CD4-positive, alpha-beta memory T cell (primary cell): ENCODE measurements around the gene ELAVL2. TPM values are rescaled to one million over a fixed set of nuclear protein-coding genes. Genes with fewer than 3 reads are reported as not detected.

Source experiments
- CTCF ChIA-PET: fragments of 350-600 bp; sonication (Branson Sonifier 250); formaldehyde crosslinking; loops from one replicate; lab custom pipeline; 2021; ENCODE audit warnings: inconsistent platforms; ENCODE audit not compliant: partially characterized antibody; lab: Charles Lee
- POLR2A ChIA-PET: fragments of 350-600 bp; sonication (Branson Sonifier 250); formaldehyde crosslinking; loops from one replicate; lab custom pipeline; 2021; ENCODE audit not compliant: partially characterized antibody; lab: Charles Lee
- DNase-seq, 5 donors: peaks; one replicate each; pipeline versions ENCODE4 v3.0.0 to v3.0.0-alpha.2; 2020 to 2022; ENCODE audit warnings: mixed read lengths in 1 of 5
- H3K27ac ChIP-seq: one replicate; pipeline ENCODE4 v1.7.0; 2013; ENCODE audit warnings: low read depth, low read length
- H3K27me3 ChIP-seq: 2 replicates; pipeline ENCODE4 v1.7.0; 2013; ENCODE audit warnings: mild to moderate bottlenecking, low read length, moderate library complexity; ENCODE audit not compliant: insufficient read depth
- H3K36me3 ChIP-seq: 2 replicates; pipeline ENCODE4 v1.7.0; 2013; ENCODE audit warnings: mild to moderate bottlenecking, low read length, moderate library complexity; ENCODE audit not compliant: insufficient read depth
- H3K4me1 ChIP-seq: 2 replicates; pipeline ENCODE4 v1.7.0; 2013; ENCODE audit warnings: mild to moderate bottlenecking, low read length, moderate library complexity; ENCODE audit not compliant: insufficient read depth
- H3K4me3 ChIP-seq, 2 donors: one replicate each; pipeline ENCODE4 v1.7.0; 2013; ENCODE audit warnings: low read length in 2 of 2, mild to moderate bottlenecking in 1 of 2
- H3K9me3 ChIP-seq, 2 donors: one replicate each; pipeline ENCODE4 v1.7.0; 2013; ENCODE audit warnings: low read length in 2 of 2, control low read depth in 1 of 2; ENCODE audit not compliant: control insufficient read depth in 1 of 2
- H3K27ac Mint-ChIP-seq, 7 donors: one replicate each; pipeline ENCODE4 v1.8.0; 2020 to 2021; ENCODE audit warnings: mixed read lengths in 7 of 7, mild to moderate bottlenecking in 6 of 7, inconsistent platforms in 3 of 7, moderate library complexity in 3 of 7
- H3K27me3 Mint-ChIP-seq, 2 donors: one replicate each; pipeline ENCODE4 v1.8.0; 2020 to 2021; ENCODE audit warnings: mixed read lengths in 2 of 2
- H3K36me3 Mint-ChIP-seq, 2 donors: one replicate each; pipeline ENCODE4 v1.8.0; 2020 to 2021; ENCODE audit warnings: mixed read lengths in 2 of 2, inconsistent platforms in 1 of 2, mild to moderate bottlenecking in 1 of 2
- H3K4me1 Mint-ChIP-seq, 4 donors: one replicate each; pipeline ENCODE4 v1.8.0; 2020 to 2021; ENCODE audit warnings: mixed read lengths in 4 of 4, mild to moderate bottlenecking in 1 of 4
- H3K4me3 Mint-ChIP-seq, 8 donors: one replicate each; pipeline ENCODE4 v1.8.0; 2020 to 2021; ENCODE audit warnings: mixed read lengths in 8 of 8, mild to moderate bottlenecking in 7 of 8, moderate library complexity in 6 of 8, inconsistent platforms in 3 of 8
- H3K9me3 Mint-ChIP-seq, 8 donors: one replicate each; pipeline ENCODE4 v1.8.0; 2020 to 2021; ENCODE audit warnings: mixed read lengths in 8 of 8, mild to moderate bottlenecking in 5 of 8, inconsistent platforms in 3 of 8, moderate library complexity in 1 of 8
- intact Hi-C: fragments of 100-400 bp; cut with micrococcal nuclease; formaldehyde crosslinking; loops from one replicate; pipeline ENCODE4 v1.15.1; 2023
- polyA plus RNA-seq, 2 donors: library from polyadenylated mRNA; unstranded; fragments of 300-500 nt; fragmentation: Illumina TruSeq; gene quantifications; one replicate each; pipeline ENCODE4 v1.2.3, GENCODE V29; 2021
- total RNA-seq, 2 experiments: library from RNA; stranded (reverse); gene quantifications; one replicate each; pipeline ENCODE4 v1.2.3, GENCODE V29; 2021

The ELAVL2 gene
- total and polyA plus RNA-seq, 4 experiments from 2014 or later: not detected

GRCh38 chr9:23775549-23775948 lies 50.5 kb downstream of the ELAVL2 start:
- no peak for DNase-seq
- no peaks in the 10 kb centered on the region for H3K36me3 Mint-ChIP-seq
- no peaks in the 10 kb centered on the region for H3K4me1 Mint-ChIP-seq
- POLR2A ChIA-PET: no interaction called here
- peak overlapping the region in 1 of 7 donors; percentile 48 for H3K27ac Mint-ChIP-seq
- peaks cover 0 to 21% (median 4%) of the 10 kb centered on the region in 8 donors for H3K9me3 Mint-ChIP-seq
- Histone ChIP-seq H3K4me3 (no peak overlapping the region), H3K36me3 (no peaks in the 10 kb centered on the region), H3K9me3 (no peaks in the 10 kb centered on the region), H3K27me3 (no peaks in the 10 kb centered on the region), H3K4me1 (no peaks in the 10 kb centered on the region), H3K27ac (no peak overlapping the region)
- CTCF ChIA-PET: no interaction called here
- H3K4me3 Mint-ChIP-seq: no peak overlapping the region
- no peaks in the 10 kb centered on the region for H3K27me3 Mint-ChIP-seq
- intact Hi-C loops: no loop called here

DNA sequence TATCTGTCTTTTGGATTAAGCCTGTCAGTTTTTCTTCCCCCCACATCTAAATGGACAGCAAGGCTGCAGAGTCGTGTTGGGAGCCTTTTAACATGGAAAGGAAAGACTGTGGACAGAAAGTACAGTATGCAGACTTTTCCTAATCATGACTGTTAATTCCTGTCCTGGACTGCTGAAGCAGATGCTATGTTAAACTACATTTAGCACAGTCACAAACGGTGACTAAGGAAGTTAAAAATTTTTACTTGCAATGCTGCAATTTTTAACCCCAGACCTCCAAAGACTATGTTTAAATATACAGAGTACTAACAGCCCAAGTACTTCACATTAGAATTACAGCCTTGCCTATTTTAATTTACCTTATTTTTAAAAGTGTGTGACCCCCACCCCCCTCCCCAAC lies 51.8 kb downstream of the ELAVL2 start:
- Mint-ChIP-seq H3K4me3 (no peak overlapping the region), H3K27me3 (no peaks in the 10 kb centered on the region), H3K4me1 (no peaks in the 10 kb centered on the region), H3K9me3 (peaks cover 0 to 19% (median 5%) of the 10 kb centered on the region in 8 donors), H3K27ac (no peak overlapping the region), H3K36me3 (no peaks in the 10 kb centered on the region)
- ChIA-PET CTCF (no interaction called here), POLR2A (no interaction called here)
- DNase-seq: no peak
- Histone ChIP-seq H3K27ac (no peak overlapping the region), H3K4me3 (no peak overlapping the region), H3K9me3 (no peaks in the 10 kb centered on the region), H3K36me3 (no peaks in the 10 kb centered on the region), H3K27me3 (no peaks in the 10 kb centered on the region), H3K4me1 (no peaks in the 10 kb centered on the region)
- intact Hi-C loops: no loop called here

GRCh38 chr9:23772385-23772783 lies 53.7 kb downstream of the ELAVL2 start:
- Histone ChIP-seq H3K36me3 (no peaks in the 10 kb centered on the region), H3K27me3 (no peaks in the 10 kb centered on the region), H3K4me1 (no peaks in the 10 kb centered on the region), H3K4me3 (no peak overlapping the region), H3K27ac (no peak overlapping the region), H3K9me3 (no peaks in the 10 kb centered on the region)
- Mint-ChIP-seq H3K9me3 (peaks cover 3 to 14% (median 6%) of the 10 kb centered on the region in 8 donors), H3K4me3 (no peak overlapping the region), H3K4me1 (no peaks in the 10 kb centered on the region), H3K36me3 (no peaks in the 10 kb centered on the region), H3K27ac (no peak overlapping the region), H3K27me3 (no peaks in the 10 kb centered on the region)
- ChIA-PET CTCF (no interaction called here), POLR2A (no interaction called here)
- DNase-seq: no peak
- intact Hi-C loops: no loop called here

DNA sequence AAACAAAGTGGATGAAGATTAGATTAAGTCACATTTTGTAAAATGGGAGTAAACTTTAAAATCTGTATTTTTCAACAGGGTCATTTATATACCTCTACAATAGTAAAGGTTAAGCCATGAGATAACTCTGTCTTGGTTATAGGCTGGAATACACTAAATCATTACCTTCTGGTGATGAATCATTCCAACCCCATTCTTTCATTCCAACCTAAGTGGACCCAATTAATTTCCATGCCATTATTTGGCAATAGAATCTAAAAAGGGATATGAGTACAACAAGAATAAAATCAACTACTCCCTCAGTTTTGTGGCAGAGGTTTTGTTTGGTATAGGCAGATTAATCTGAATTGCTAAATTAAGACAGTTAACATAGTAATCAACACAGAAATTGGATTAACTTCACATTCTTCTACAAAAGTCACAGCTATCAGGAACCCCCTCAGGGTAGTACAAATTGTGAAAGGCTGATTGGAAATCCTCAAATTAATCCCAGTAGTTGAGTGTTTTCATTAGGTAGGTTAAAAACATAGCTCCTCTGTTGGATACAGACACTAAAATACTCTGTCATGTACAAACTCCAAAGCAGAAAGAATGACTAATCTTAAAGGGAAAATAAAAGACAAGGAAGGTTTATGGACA lies 54.2 kb downstream of the ELAVL2 start:
- no peak overlapping the region for H3K27ac Mint-ChIP-seq
- no peaks in the 10 kb centered on the region for H3K9me3 ChIP-seq
- no peaks in the 10 kb centered on the region for H3K36me3 ChIP-seq
- ChIA-PET CTCF (no interaction called here), POLR2A (no interaction called here)
- intact Hi-C loops: no loop called here
- H3K4me3 ChIP-seq: no peak overlapping the region
- no peaks in the 10 kb centered on the region for H3K4me1 ChIP-seq
- no peak for DNase-seq
- H3K27me3 ChIP-seq: no peaks in the 10 kb centered on the region
- H3K9me3 Mint-ChIP-seq: peaks cover 3 to 14% (median 6%) of the 10 kb centered on the region in 8 donors
- no peak overlapping the region for H3K27ac ChIP-seq
- no peaks in the 10 kb centered on the region for H3K36me3 Mint-ChIP-seq
- H3K4me1 Mint-ChIP-seq: no peaks in the 10 kb centered on the region
- no peaks in the 10 kb centered on the region for H3K27me3 Mint-ChIP-seq
- no peak overlapping the region for H3K4me3 Mint-ChIP-seq

DNA sequence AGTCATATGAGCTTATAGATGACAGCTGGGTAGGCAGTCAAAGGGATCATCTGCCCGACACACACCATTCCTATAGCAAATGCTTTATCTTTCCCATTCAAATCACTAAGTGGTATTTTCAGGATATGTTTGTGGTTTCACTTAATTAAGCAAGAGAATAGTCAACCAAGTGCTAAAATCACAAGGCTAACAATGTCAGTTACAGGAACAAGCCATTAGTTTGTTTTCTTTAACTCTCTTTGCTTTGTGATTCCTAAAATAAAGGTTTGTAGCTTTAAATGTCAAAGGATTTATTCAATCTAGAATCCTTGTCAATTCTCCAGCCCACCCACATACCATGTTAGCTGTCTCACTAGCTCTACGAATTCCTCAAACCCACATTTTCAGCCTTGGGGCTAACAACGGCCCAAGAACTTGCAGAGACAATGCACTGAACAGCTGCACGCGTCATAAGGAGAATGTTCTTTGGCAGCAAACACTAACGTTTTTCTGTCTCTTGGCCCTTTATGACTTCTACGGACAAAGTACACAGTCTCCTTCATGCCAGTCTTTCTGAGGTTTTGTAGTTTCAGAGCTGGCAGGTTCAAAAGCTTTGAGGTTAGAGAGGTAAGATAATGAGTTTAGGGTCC lies 56.6 kb downstream of the ELAVL2 start:
- ChIA-PET POLR2A (no interaction called here), CTCF (interaction anchor here (0.5 kb wide), 1 partner anchor 1923 kb away, joined by 3 read pairs; no protein-coding TSS in a partner anchor)
- Histone ChIP-seq H3K4me1 (no peaks in the 10 kb centered on the region), H3K9me3 (no peaks in the 10 kb centered on the region), H3K27me3 (no peaks in the 10 kb centered on the region), H3K36me3 (no peaks in the 10 kb centered on the region), H3K4me3 (no peak overlapping the region), H3K27ac (no peak overlapping the region)
- H3K27me3 Mint-ChIP-seq: no peaks in the 10 kb centered on the region
- H3K27ac Mint-ChIP-seq: no peak overlapping the region
- DNase-seq: no peak
- no peaks in the 10 kb centered on the region for H3K36me3 Mint-ChIP-seq
- peaks cover 0 to 9% (median 4%) of the 10 kb centered on the region in 8 donors for H3K9me3 Mint-ChIP-seq
- no peak overlapping the region for H3K4me3 Mint-ChIP-seq
- no peaks in the 10 kb centered on the region for H3K4me1 Mint-ChIP-seq
- intact Hi-C loops: no loop called here

- H3K4me1 ChIP-seq: no peaks in the 10 kb centered on the region
- no peaks in the 10 kb centered on the region for H3K36me3 ChIP-seq
- no peaks in the 10 kb centered on the region for H3K9me3 ChIP-seq
- no peaks in the 10 kb centered on the region for H3K4me1 Mint-ChIP-seq
- ChIA-PET CTCF (interaction anchor here (0.5 kb wide), 1 partner anchor 1923 kb away, joined by 3 read pairs; no protein-coding TSS in a partner anchor), POLR2A (no interaction called here)
- no peaks in the 10 kb centered on the region for H3K36me3 Mint-ChIP-seq
- peaks cover 0 to 9% (median 4%) of the 10 kb centered on the region in 8 donors for H3K9me3 Mint-ChIP-seq
- no peak overlapping the region for H3K4me3 Mint-ChIP-seq
- DNase-seq: no peak
- H3K27ac ChIP-seq: no peak overlapping the region
- no peaks in the 10 kb centered on the region for H3K27me3 Mint-ChIP-seq
- H3K27me3 ChIP-seq: no peaks in the 10 kb centered on the region
- H3K4me3 ChIP-seq: no peak overlapping the region
- intact Hi-C loops: no loop called here
- no peak overlapping the region for H3K27ac Mint-ChIP-seq
These were observed 57.2 kb downstream of the ELAVL2 start for GRCh38 chr9:23768861-23769260.

- H3K27me3 Mint-ChIP-seq: no peaks in the 10 kb centered on the region
- POLR2A ChIA-PET: no interaction called here
- CTCF ChIA-PET: no interaction called here
These were observed 59.4 kb downstream of the ELAVL2 start for GRCh38 chr9:23766613-23767012.

More at GRCh38 chr9:23766613-23767012, 59.4 kb downstream of the ELAVL2 start:
- Mint-ChIP-seq H3K36me3 (no peaks in the 10 kb centered on the region), H3K27ac (no peak overlapping the region), H3K9me3 (peaks cover 0 to 12% (median 4%) of the 10 kb centered on the region in 8 donors), H3K4me3 (no peak overlapping the region), H3K4me1 (no peaks in the 10 kb centered on the region)
- intact Hi-C loops: no loop called here
- Histone ChIP-seq H3K36me3 (no peaks in the 10 kb centered on the region), H3K27ac (no peak overlapping the region), H3K4me3 (no peak overlapping the region), H3K4me1 (no peaks in the 10 kb centered on the region), H3K9me3 (no peaks in the 10 kb centered on the region), H3K27me3 (no peaks in the 10 kb centered on the region)
- DNase-seq: no peak
